HepG2 (cell line): ENCODE results near the gene EVA1A. TPM values are rescaled to one million over a fixed set of nuclear protein-coding genes. Genes with fewer than 3 reads are reported as not detected.

Source experiments
- ATAC-seq: fragments of 200-7000 bp; cut with Tn5 transposase; 3 replicates; pipeline ENCODE4 v1.9.1; 2020; ENCODE audit warnings: mild to moderate bottlenecking, moderate library complexity
- BruUV-seq: library from RNA; stranded (reverse); fragments of 400-500 nt; replicated peaks from 2 replicates; lab custom pipeline; 2021; lab: Mats Ljungman, UMichigan
- CTCF ChIA-PET: fragments of 300-600 bp; formaldehyde crosslinking; extraction: SDS; loops from one replicate; lab custom pipeline; 2021; ENCODE audit warnings: low total read pairs, inconsistent platforms, low intra/inter-chr PET ratio; lab: Yijun Ruan, JAX
- POLR2A ChIA-PET: fragments of 350-600 bp; sonication (Branson Sonifier 250); formaldehyde crosslinking; loops from one replicate; lab custom pipeline; 2020; ENCODE audit warnings: antibody characterized with exemption, inconsistent platforms; lab: Yijun Ruan, JAX
- DNase-seq: peaks from one replicate; pipeline ENCODE4 v3.0.0-alpha.2; 2015; ENCODE audit warnings: low spot score
- FAIRE-seq: peaks from 3 replicates; lab custom pipeline; 2011; peaks lifted over from hg19 to GRCh38; lab: Jason Lieb, UNC
- H2AFZ ChIP-seq: one replicate; pipeline ENCODE4 v1.6.1; 2011; ENCODE audit warnings: low read length, inconsistent platforms
- H3K27ac ChIP-seq: fragments of 300-600 bp; 3 replicates; pipeline ENCODE4 v1.8.0; 2011; ENCODE audit warnings: mixed run types, mild to moderate bottlenecking, mixed read lengths, low read length, inconsistent platforms; ENCODE audit not compliant: insufficient read depth; ENCODE audit errors: extremely low read length
- H3K27me3 ChIP-seq, 2 experiments: fragments of 200-600 bp in 1 of 2; 2 replicates in 1 of 2; 3 replicates in 1 of 2; pipeline versions ENCODE4 v1.6.0 to v1.8.0; 2011; ENCODE audit warnings: low read length in 2 of 2, mild to moderate bottlenecking in 2 of 2, moderate library complexity in 2 of 2, inconsistent platforms in 1 of 2; ENCODE audit not compliant: insufficient read depth in 2 of 2, control insufficient read depth in 1 of 2
- H3K36me3 ChIP-seq, 2 experiments: fragments of 200-600 bp in 1 of 2; replicated peaks in 1 of 2; 2 replicates in 1 of 2; 3 replicates in 1 of 2; pipeline versions ENCODE4 v1.5.1 to v1.8.0; 2011; ENCODE audit warnings: low read length in 2 of 2, inconsistent platforms in 1 of 2; ENCODE audit not compliant: insufficient read depth in 2 of 2, control insufficient read depth in 1 of 2
- H3K4me1 ChIP-seq: 2 replicates; pipeline ENCODE4 v1.5.1; 2012; ENCODE audit warnings: low read length, inconsistent platforms; ENCODE audit not compliant: insufficient read depth
- H3K4me2 ChIP-seq: 2 replicates; pipeline ENCODE4 v1.6.0; 2011; ENCODE audit warnings: low read depth, low read length, inconsistent platforms
- H3K4me3 ChIP-seq, 3 experiments: fragments of 200-600 bp in 1 of 3; sonication (generic), shearing (Covaris generic) in 1 of 3; replicated peaks in 1 of 3; 2 replicates each; pipeline ENCODE4 v1.5.1; 2011 to 2016; ENCODE audit warnings: low read length in 3 of 3, inconsistent platforms in 2 of 3, low read depth in 2 of 3, mild to moderate bottlenecking in 2 of 3, control low read depth in 1 of 3, mixed read lengths in 1 of 3; ENCODE audit not compliant: insufficient read depth in 1 of 3
- H3K79me2 ChIP-seq: one replicate; pipeline ENCODE4 v1.6.1; 2011; ENCODE audit warnings: low read length, inconsistent platforms; ENCODE audit not compliant: insufficient read depth
- H3K9ac ChIP-seq: 2 replicates; pipeline ENCODE4 v1.6.0; 2011; ENCODE audit warnings: mild to moderate bottlenecking, low read depth, low read length, inconsistent platforms; ENCODE audit not compliant: insufficient read depth
- H3K9me3 ChIP-seq: 2 replicates; pipeline ENCODE4 v1.5.1; 2012; ENCODE audit warnings: mild to moderate bottlenecking, low read length
- H4K20me1 ChIP-seq: 2 replicates; pipeline ENCODE4 v1.6.0; 2011; ENCODE audit warnings: inconsistent platforms, mild to moderate bottlenecking, low read length, moderate library complexity; ENCODE audit not compliant: insufficient read depth
- CBX5 ChIP-seq: sonication (generic); formaldehyde crosslinking; IDR thresholded peaks from 2 replicates; pipeline ENCODE4 v1.4.0; 2020; ENCODE audit warnings: missing genetic modification reagents, borderline replicate concordance
- DR1 ChIP-seq: sonication (generic); formaldehyde crosslinking; IDR thresholded peaks from 2 replicates; pipeline ENCODE4 v1.8.0; 2021; ENCODE audit warnings: mild to moderate bottlenecking, missing genetic modification reagents, inconsistent platforms
- KDM3A ChIP-seq: IDR thresholded peaks from 2 replicates; pipeline ENCODE4 v1.6.1; 2018; ENCODE audit warnings: low read depth, missing compliant biosample characterization
- KLF11 ChIP-seq: IDR thresholded peaks from 2 replicates; pipeline ENCODE4 v1.6.1; 2016; ENCODE audit warnings: missing compliant biosample characterization
- RAD51 ChIP-seq: fragments of 450-650 bp; IDR thresholded peaks from 2 replicates; pipeline ENCODE4 v1.6.1; 2016; ENCODE audit warnings: borderline replicate concordance
- ZBTB4 ChIP-seq: sonication (generic); formaldehyde crosslinking; IDR thresholded peaks from 2 replicates; pipeline ENCODE4 v1.4.0; 2020; ENCODE audit warnings: missing genetic modification reagents, mild to moderate bottlenecking, borderline replicate concordance
- ZHX1 ChIP-seq: sonication (generic); formaldehyde crosslinking; IDR thresholded peaks from 2 replicates; pipeline ENCODE4 v1.8.1; 2022; ENCODE audit warnings: low read depth, mild to moderate bottlenecking, missing genetic modification reagents
- ZNF253 ChIP-seq: sonication (generic); formaldehyde crosslinking; IDR thresholded peaks from 2 replicates; pipeline ENCODE4 v1.8.0; 2022; ENCODE audit warnings: mild to moderate bottlenecking, missing genetic modification reagents, borderline replicate concordance
- ZNF30 ChIP-seq: sonication (generic); formaldehyde crosslinking; IDR thresholded peaks from 2 replicates; pipeline ENCODE4 v1.5.0; 2020; ENCODE audit warnings: mild to moderate bottlenecking, missing genetic modification reagents
- ZNF335 ChIP-seq: sonication (generic); formaldehyde crosslinking; IDR thresholded peaks from 2 replicates; pipeline ENCODE4 v1.4.0; 2020; ENCODE audit warnings: missing genetic modification reagents
- ZNF720 ChIP-seq: sonication (generic); formaldehyde crosslinking; IDR thresholded peaks from 2 replicates; pipeline ENCODE4 v1.4.0; 2020; ENCODE audit warnings: missing genetic modification reagents
- ZNF879 ChIP-seq: sonication (generic); formaldehyde crosslinking; IDR thresholded peaks from 2 replicates; pipeline ENCODE4 v1.8.1; 2023; ENCODE audit warnings: missing genetic modification reagents
- WGBS: methylation state at CpG from one replicate; pipeline ENCODE4 v1.1.6; 2017; ENCODE audit warnings: low lambda C conversion rate; 5-methylcytosine and 5-hydroxymethylcytosine counted together
- in situ Hi-C: cut with HindIII; loops from 2 replicates; pipeline ENCODE4 v1.10.0; 2017; ENCODE audit warnings: low pct_unique_long_range_greater_than_20kb; ENCODE audit not compliant: extremely low pct_ligation_motif_present
- intact Hi-C: fragments of 100-400 bp; cut with micrococcal nuclease; formaldehyde crosslinking; loops from one replicate; pipeline ENCODE4 v1.10.0; 2022; ENCODE audit not compliant: unreplicated experiment
- polyA plus RNA-seq, 8 experiments: library from polyadenylated mRNA; depleted of rRNA in 3 of 8; stranded (reverse) in 7 of 8; unstranded in 1 of 8; fragments of >200 nt; fragmentation: Illumina TruSeq in 4 of 8; extraction: Trizol in 4 of 8; gene quantifications; 2 replicates each; pipeline versions ENCODE4 v1.2.1 to v1.2.3, GENCODE V29; 2011 to 2016; ENCODE audit warnings: low read depth in 4 of 8, missing spikeins in 1 of 8, mixed read lengths in 1 of 8; ENCODE audit not compliant: insufficient read depth in 1 of 8
- total RNA-seq, 5 experiments: library from RNA; depleted of rRNA; stranded (reverse); fragments of >200 nt; fragmentation: Illumina TruSeq; extraction: Trizol; gene quantifications; 2 replicates each; pipeline ENCODE4 v1.2.3, GENCODE V29; 2016; ENCODE audit warnings: low read depth in 1 of 5

The EVA1A gene
- total and polyA plus RNA-seq, 2 of the 13 experiments (the other 11 are each of a cell fraction or from before 2014, with no cell fraction given): 57.5 to 57.8 TPM

GRCh38 chr2:75453384-75454240 lies 107.1 kb downstream of the EVA1A start:
- no peak for FAIRE-seq
- Histone ChIP-seq H3K4me1 (no peaks in the 10 kb centered on the region), H3K36me3 (no peaks in the 10 kb centered on the region), H3K27me3 (no peaks in the 10 kb centered on the region), H3K27ac (no peak overlapping the region), H3K9ac (no peak overlapping the region), H3K9me3 (no peaks in the 10 kb centered on the region), H4K20me1 (no peaks in the 10 kb centered on the region), H3K4me2 (no peak overlapping the region), H3K4me3 (no peak overlapping the region), H2AFZ (no peak overlapping the region), H3K79me2 (no peaks in the 10 kb centered on the region)
- DNase-seq: no peak
- intact Hi-C loops: no loop called here
- in situ Hi-C loops: no loop called here
- no TSS peak for BruUV-seq
- ChIA-PET CTCF (no interaction called here), POLR2A (no interaction called here)
- no peak for ATAC-seq
- TF ChIP-seq KDM3A (CRISPR knock-in tag) (no peak), RAD51 (no peak), CBX5 (CRISPR knock-in tag) (no peak), DR1 (no peak), ZNF720 (no peak), ZBTB4 (CRISPR knock-in tag) (no peak), ZNF879 (no peak), ZNF253 (CRISPR knock-in tag) (no peak), ZHX1 (CRISPR knock-in tag) (no peak), ZNF30 (CRISPR knock-in tag) (no peak), ZNF335 (CRISPR knock-in tag) (no peak), KLF11 (CRISPR knock-in tag) (no peak)
- 61% methylated on average over 5 of the region's 5 CpGs for WGBS
